ENCODE measurements around the gene SPTBN4.
"Not testable (repeated sequence)": the region's sequence is repeated elsewhere in the genome, so short reads cannot be mapped to it uniquely, and the experiment has no call there.

SPTBN4 gene

DNA sequence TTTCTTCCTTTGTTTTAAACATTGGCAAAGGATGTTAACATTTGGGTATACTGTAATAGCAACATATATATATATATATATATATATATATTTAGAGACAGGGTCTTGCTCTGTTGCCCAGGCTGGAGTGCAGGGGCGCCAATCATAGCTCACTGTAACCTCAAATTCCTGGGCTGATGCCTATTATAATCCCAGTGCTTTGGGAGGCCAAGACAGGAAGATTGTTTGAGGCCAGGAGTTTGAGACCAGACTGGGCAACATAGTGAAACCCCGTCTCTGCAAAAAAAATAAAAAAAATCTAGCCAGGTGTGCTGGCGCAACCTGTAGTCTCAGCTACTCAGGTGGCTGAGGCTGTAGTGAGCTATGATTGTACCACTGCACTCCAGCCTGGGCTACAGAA is 6.6 kb upstream of the SPTBN4 start:
- Histone ChIP-seq H3K4me3 (ENCODE audit: low read length) (no peak overlapping the region), H3K27me3 (ENCODE audit: control insufficient read depth, insufficient read depth, low read length) (no peaks in the 10 kb centered on the region), H3K4me1 (ENCODE audit: control insufficient read depth, insufficient read depth, low read length) (peaks cover 6% of the 10 kb centered on the region)

GRCh38 chr19:40461669-40462221 is 5.1 kb upstream of the SPTBN4 start:
- Histone ChIP-seq H3K27me3 (ENCODE audit: control insufficient read depth, insufficient read depth, low read length) (no peaks in the 10 kb centered on the region), H3K4me1 (ENCODE audit: control insufficient read depth, insufficient read depth, low read length) (peaks cover 12% of the 10 kb centered on the region), H3K9ac (ENCODE audit: low read length) (no peak overlapping the region), H3K27ac (ENCODE audit: low read depth, low read length) (no peak overlapping the region), H3K4me3 (ENCODE audit: low read length) (no peak overlapping the region), H3K36me3 (ENCODE audit: control insufficient read depth, insufficient read depth, low read length) (no peaks in the 10 kb centered on the region)

More for the DNA sequence above, 6.6 kb upstream of the SPTBN4 start:
- H3K27ac ChIP-seq (ENCODE audit: low read depth, low read length), result no peak overlapping the region
- H3K9ac ChIP-seq (ENCODE audit: low read length), result no peak overlapping the region
- no peaks in the 10 kb centered on the region for H3K36me3 ChIP-seq (ENCODE audit: control insufficient read depth, insufficient read depth, low read length)

DNA sequence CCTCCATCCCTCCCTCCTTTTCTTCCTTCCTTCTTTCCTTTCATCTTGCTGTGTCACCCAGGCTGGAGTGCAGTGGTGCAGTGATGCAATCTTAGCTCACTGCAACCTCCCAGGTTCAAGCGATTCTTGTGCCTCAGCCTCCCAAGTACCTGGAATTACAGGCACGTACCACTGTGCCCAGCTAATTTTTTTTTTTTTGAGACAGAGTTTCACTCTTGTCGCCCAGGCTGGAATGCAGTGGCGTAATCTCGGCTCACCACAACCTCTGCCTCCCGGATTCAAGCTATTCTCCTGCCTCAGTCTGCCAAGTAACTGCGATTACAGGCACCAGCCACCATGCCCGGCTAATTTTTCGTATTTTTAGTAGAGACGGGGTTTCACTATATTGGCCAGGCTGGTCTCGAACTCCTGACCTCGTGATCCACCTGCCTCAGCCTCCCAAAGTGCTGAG is 3.2 kb upstream of the SPTBN4 start:
- H3K27me3 ChIP-seq (ENCODE audit: control insufficient read depth, insufficient read depth, low read length); H3K27ac ChIP-seq (ENCODE audit: low read depth, low read length); H3K36me3 ChIP-seq (ENCODE audit: control insufficient read depth, insufficient read depth, low read length); H3K9ac ChIP-seq (ENCODE audit: low read length); H3K4me3 ChIP-seq (ENCODE audit: low read length): not testable (repeated sequence)
- H3K4me1 ChIP-seq (ENCODE audit: control insufficient read depth, insufficient read depth, low read length), result peaks cover 12% of the 10 kb centered on the region

- Histone ChIP-seq H3K4me1 (ENCODE audit: control insufficient read depth, insufficient read depth, low read length) (peaks cover 12% of the 10 kb centered on the region), H3K4me3 (ENCODE audit: low read length) (peak overlapping the region; percentile 84), H3K27ac (ENCODE audit: low read depth, low read length) (peak overlapping the region; percentile 85), H3K36me3 (ENCODE audit: control insufficient read depth, insufficient read depth, low read length) (no peaks in the 10 kb centered on the region), H3K27me3 (ENCODE audit: control insufficient read depth, insufficient read depth, low read length) (no peaks in the 10 kb centered on the region), H3K9ac (ENCODE audit: low read length) (no peak overlapping the region)
Observed at GRCh38 chr19:40464059-40465024, 2.5 kb upstream of the SPTBN4 start.

DNA sequence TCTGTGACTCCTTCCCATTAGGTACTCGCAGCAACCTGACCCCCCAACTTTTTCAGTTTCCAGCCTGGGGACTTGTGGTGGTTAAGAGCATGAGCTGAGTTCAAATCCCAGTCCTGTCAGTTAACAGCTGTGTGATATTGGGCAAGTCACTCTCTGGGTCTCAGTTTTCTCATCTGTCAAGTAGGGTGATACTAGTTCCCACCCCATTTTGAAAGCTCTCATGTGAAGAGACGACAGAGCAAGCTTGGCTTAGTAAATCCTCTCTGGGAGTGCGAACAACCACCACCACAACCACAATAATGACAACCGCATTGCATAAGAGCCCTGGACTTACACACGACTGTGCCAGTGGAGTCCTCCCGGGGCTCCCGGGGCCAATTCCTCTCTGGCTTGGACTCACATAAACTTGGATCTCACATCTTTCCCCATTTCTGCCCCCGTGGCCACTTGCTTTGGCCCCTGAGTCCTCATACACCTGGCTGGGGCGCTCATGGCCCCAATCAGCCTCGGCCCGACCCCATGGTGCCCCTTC is 1.7 kb upstream of the SPTBN4 start:
- Histone ChIP-seq H3K27ac (ENCODE audit: low read depth, low read length) (peak overlapping the region; percentile 85), H3K9ac (ENCODE audit: low read length) (peak overlapping the region; percentile 70), H3K4me3 (ENCODE audit: low read length) (peak overlapping the region; percentile 84), H3K4me1 (ENCODE audit: control insufficient read depth, insufficient read depth, low read length) (peaks cover 12% of the 10 kb centered on the region), H3K27me3 (ENCODE audit: control insufficient read depth, insufficient read depth, low read length) (no peaks in the 10 kb centered on the region), H3K36me3 (ENCODE audit: control insufficient read depth, insufficient read depth, low read length) (no peaks in the 10 kb centered on the region)

- H3K4me1 ChIP-seq (ENCODE audit: control insufficient read depth, insufficient read depth, low read length), result peaks cover 12% of the 10 kb centered on the region
Observed at GRCh38 chr19:40465557-40466218, 1.1 kb upstream of the SPTBN4 start, which contains the start of gene BLVRB. Gene BLVRB (minus strand): TSS chr19:40465745. CDS start chr19:40465688, 57 bp downstream.

GRCh38 chr19:40466219-40466984 is 399 bp upstream of the SPTBN4 start:
- peaks cover 12% of the 10 kb centered on the region for H3K4me1 ChIP-seq (ENCODE audit: control insufficient read depth, insufficient read depth, low read length)
- H3K36me3 ChIP-seq (ENCODE audit: control insufficient read depth, insufficient read depth, low read length), result no peaks in the 10 kb centered on the region
- peak overlapping the region; percentile 4 for H3K9ac ChIP-seq (ENCODE audit: low read length)
- peak overlapping the region; percentile 60 for H3K4me3 ChIP-seq (ENCODE audit: low read length)
- H3K27ac ChIP-seq (ENCODE audit: low read depth, low read length), result peak overlapping the region; percentile 25
- H3K27me3 ChIP-seq (ENCODE audit: control insufficient read depth, insufficient read depth, low read length), result no peaks in the 10 kb centered on the region

More at GRCh38 chr19:40465557-40466218, 1.1 kb upstream of the SPTBN4 start, which contains the start of gene BLVRB:
- no peaks in the 10 kb centered on the region for H3K36me3 ChIP-seq (ENCODE audit: control insufficient read depth, insufficient read depth, low read length)
- H3K4me3 ChIP-seq (ENCODE audit: low read length), result peak within 1 kb of the TSS; percentile 84
- H3K9ac ChIP-seq (ENCODE audit: low read length), result peak within 1 kb of the TSS; percentile 70
- peak within 1 kb of the TSS; percentile 85 for H3K27ac ChIP-seq (ENCODE audit: low read depth, low read length)
- no peaks in the 10 kb centered on the region for H3K27me3 ChIP-seq (ENCODE audit: control insufficient read depth, insufficient read depth, low read length)

- no peak overlapping the region for H3K27ac ChIP-seq (ENCODE audit: low read depth, low read length)
- H3K4me1 ChIP-seq (ENCODE audit: control insufficient read depth, insufficient read depth, low read length), result peaks cover 12% of the 10 kb centered on the region
- H3K9ac ChIP-seq (ENCODE audit: low read length), result no peak overlapping the region
- H3K36me3 ChIP-seq (ENCODE audit: control insufficient read depth, insufficient read depth, low read length), result no peaks in the 10 kb centered on the region
- H3K27me3 ChIP-seq (ENCODE audit: control insufficient read depth, insufficient read depth, low read length), result no peaks in the 10 kb centered on the region
- H3K4me3 ChIP-seq (ENCODE audit: low read length), result no peak overlapping the region
Observed at GRCh38 chr19:40469011-40469410, 2.2 kb downstream of the SPTBN4 start.

- Histone ChIP-seq H3K4me1 (ENCODE audit: control insufficient read depth, insufficient read depth, low read length) (peaks cover 6% of the 10 kb centered on the region), H3K27me3 (ENCODE audit: control insufficient read depth, insufficient read depth, low read length) (no peaks in the 10 kb centered on the region), H3K4me3 (ENCODE audit: low read length) (no peak overlapping the region), H3K9ac (ENCODE audit: low read length) (no peak overlapping the region), H3K27ac (ENCODE audit: low read depth, low read length) (no peak overlapping the region), H3K36me3 (ENCODE audit: control insufficient read depth, insufficient read depth, low read length) (no peaks in the 10 kb centered on the region)
Observed at GRCh38 chr19:40471111-40471510, 4.3 kb downstream of the SPTBN4 start.

- H3K27ac ChIP-seq (ENCODE audit: low read depth, low read length), result no peak overlapping the region
Observed at GRCh38 chr19:40472516-40472915, 5.7 kb downstream of the SPTBN4 start.

DNA sequence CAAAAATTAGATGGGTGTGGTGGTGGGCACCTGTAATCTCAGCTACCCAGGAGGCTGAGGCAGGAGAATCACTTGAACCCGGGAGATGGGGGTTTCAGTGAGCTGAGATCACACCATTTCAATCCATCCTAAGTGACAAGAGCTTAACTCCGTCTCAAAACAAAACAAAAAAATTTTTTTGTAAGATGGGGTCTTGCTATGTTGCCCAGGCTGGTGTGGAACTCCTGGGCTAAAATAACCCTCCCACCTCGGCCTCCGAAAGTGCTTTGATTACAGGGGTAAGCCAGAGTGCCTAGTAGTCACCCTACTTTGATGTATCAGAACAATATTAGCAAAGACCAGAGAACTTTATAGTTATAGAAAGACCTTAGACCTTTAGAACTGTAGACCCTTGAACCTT is 7.9 kb downstream of the SPTBN4 start:
- no peaks in the 10 kb centered on the region for H3K27me3 ChIP-seq (ENCODE audit: control insufficient read depth, insufficient read depth, low read length)
- H3K4me1 ChIP-seq (ENCODE audit: control insufficient read depth, insufficient read depth, low read length), result no peaks in the 10 kb centered on the region
- H3K36me3 ChIP-seq (ENCODE audit: control insufficient read depth, insufficient read depth, low read length), result no peaks in the 10 kb centered on the region
- H3K27ac ChIP-seq (ENCODE audit: low read depth, low read length), result no peak overlapping the region
- H3K9ac ChIP-seq (ENCODE audit: low read length), result no peak overlapping the region
- no peak overlapping the region for H3K4me3 ChIP-seq (ENCODE audit: low read length)

More at GRCh38 chr19:40472516-40472915, 5.7 kb downstream of the SPTBN4 start:
- Histone ChIP-seq H3K9ac (ENCODE audit: low read length) (no peak overlapping the region), H3K36me3 (ENCODE audit: control insufficient read depth, insufficient read depth, low read length) (no peaks in the 10 kb centered on the region), H3K4me3 (ENCODE audit: low read length) (no peak overlapping the region), H3K4me1 (ENCODE audit: control insufficient read depth, insufficient read depth, low read length) (no peaks in the 10 kb centered on the region), H3K27me3 (ENCODE audit: control insufficient read depth, insufficient read depth, low read length) (no peaks in the 10 kb centered on the region)
